Measurements from ENCODE around the gene ITGA8.
"Not testable (repeated sequence)": the region's sequence is repeated elsewhere in the genome, so short reads cannot be mapped to it uniquely, and the experiment has no call there.

The ITGA8 gene

GRCh38 chr10:15719899-15720634, at the start of gene ITGA8:
TSS of gene ITGA8 (minus strand) at chr10:15719922. CDS start at chr10:15719771, 151 bp downstream.
- DNase-seq: no peak

DNA sequence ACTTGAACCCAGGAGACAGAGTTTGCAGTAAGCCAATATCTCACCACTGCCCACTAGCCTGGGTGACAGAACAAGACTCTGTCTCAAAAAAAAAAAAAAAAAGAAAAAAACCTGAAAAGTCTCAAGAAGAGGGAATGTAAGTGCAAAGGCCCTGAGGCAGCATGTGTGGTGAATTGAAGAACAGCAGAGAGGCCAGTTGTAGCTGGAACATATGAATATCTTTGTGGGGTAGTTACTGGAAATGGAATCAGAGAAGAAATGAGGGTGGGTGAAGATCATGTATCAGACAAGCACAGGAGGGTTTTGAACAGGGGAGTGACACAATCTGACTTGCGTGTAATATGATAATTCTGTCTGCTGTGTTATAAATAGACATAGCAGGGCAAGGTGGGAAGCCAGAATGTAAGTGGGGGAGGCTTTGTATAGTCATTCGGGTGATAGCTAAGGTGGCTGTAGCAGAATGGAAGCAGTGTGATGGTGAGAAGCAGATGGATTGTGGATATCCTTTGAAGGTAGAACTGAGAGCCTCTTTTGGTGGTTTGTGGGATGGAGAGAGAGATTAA, 45.3 kb upstream of the ITGA8 start:
- DNase-seq: no peak

GRCh38 chr10:15763006-15763405, 43.3 kb upstream of the ITGA8 start:
- no peak for DNase-seq

- not testable (repeated sequence) for DNase-seq
Measured at GRCh38 chr10:15762239-15762638, 42.5 kb upstream of the ITGA8 start.

- DNase-seq: not testable (repeated sequence)
Measured at GRCh38 chr10:15761224-15761623, 41.5 kb upstream of the ITGA8 start.

DNA sequence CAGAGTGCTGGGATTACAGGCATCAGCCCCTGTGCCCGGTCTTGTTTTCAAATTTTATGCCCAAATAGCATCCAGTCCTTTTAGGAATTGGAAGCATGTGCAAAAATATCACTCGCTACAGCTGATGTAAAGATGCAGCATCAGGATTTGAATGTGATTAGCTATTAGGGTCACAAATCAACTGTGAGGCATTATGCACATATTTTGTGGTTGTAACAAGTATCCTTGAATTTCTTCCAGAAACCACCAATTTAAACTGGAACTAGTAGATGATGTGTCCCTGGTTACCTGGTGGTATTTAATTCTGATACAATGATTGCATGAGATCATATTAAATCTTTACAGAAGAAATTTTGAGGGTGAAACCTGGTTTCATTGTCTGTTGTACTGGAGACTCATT, 41.0 kb upstream of the ITGA8 start:
- DNase-seq: no peak

DNA sequence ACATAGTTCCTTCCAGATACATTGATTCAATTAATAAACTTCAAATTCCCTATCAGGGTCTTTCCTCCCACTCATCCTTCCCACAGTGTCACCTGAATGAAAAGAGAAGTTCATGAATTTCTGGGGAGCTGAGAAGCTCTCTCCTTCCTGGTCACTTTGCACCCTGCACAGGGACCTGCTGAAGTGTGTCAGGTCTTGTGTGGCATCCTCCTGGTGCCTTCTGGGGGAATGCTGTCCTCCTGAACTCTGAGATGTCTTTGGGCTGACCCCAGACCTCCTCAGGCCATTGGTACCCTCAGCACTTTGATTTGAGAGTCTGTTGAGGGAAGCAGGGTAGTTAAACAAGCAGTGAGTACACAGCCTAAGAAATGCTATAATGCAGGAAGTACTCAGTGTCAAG, 39.5 kb upstream of the ITGA8 start:
- DNase-seq: no peak

DNA sequence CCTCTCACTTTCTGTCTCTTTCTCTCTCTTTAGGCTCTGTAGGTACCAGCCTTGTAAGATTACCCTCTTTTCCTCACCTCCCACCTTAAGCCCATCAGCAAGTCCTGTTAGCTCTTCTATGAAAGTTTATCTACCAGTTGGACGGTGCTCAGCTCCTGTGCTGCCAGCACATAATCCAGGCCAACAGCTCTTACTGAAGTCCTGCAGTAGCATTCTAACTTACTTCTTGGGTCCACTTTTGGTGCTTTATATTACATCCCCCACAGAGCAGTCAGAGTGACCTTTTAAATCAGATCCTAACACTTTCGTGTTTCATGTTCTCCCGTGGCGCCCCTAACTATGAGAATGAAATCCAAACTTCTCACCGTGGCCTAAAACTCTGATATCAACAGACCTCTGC, 38.9 kb upstream of the ITGA8 start:
- DNase-seq: no peak

GRCh38 chr10:15754937-15755336, 35.2 kb upstream of the ITGA8 start:
- DNase-seq: no peak

DNA sequence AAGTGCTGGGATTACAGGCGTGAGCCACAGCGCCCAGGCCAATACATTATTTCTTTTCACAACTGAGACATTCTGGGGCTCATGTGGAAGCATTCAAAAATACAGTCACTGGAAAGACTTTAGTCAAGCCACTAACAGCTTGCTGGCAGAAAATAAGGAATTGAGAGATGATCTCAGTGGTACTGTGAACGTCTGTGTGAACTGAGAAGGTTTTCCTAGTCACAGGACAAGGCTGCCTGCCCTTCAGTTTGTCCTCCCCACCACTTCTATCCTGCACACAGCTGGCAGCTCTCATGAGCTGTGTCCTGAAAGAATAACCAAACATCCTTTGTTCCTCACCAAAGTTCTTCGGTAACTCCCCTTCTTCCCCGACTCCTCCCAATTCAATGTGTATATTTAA, 31.3 kb upstream of the ITGA8 start:
- no peak for DNase-seq

DNA sequence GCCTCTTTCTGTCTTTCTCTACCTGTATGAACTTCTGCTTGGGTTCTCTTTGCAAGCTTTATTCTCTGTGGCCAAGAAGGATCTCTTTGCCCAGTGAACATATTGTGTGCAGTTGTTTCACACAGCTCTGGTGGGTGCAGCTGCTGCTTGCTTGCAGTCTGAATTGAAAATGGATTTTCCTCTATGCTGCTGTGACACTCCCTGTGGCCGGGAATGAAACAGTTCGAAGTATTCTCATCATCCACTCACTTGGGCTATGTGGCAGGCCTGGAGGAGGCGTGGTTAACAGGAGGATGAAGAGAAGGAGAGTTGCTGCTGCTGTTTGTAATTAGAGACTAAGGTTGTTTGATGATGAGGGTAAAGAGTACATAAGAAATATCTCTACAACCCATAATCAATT, 28.4 kb upstream of the ITGA8 start:
- DNase-seq: no peak

DNA sequence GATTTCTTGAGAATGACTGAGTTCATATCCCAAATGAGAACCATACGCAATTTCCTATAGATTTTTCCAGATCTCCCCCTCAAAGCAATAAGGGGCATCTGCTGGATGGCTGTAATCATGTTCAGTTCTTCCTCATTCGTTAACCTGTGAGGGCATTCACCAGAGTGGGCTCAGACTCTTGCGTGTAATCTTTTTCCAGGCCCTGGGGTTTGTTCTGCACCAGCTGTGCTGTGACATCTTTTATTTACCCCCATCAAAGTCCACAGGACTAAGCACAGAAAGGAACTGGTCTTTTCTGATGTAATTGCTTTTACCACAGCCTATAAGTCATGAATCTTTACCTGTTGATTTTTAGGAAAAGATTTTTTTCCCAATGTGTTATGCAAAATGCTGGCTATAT, 27.9 kb upstream of the ITGA8 start:
- no peak for DNase-seq

GRCh38 chr10:15745751-15746150, 26.0 kb upstream of the ITGA8 start:
- DNase-seq: no peak

- DNase-seq: peak; percentile 5
Measured at GRCh38 chr10:15744217-15744865, 24.6 kb upstream of the ITGA8 start.

DNA sequence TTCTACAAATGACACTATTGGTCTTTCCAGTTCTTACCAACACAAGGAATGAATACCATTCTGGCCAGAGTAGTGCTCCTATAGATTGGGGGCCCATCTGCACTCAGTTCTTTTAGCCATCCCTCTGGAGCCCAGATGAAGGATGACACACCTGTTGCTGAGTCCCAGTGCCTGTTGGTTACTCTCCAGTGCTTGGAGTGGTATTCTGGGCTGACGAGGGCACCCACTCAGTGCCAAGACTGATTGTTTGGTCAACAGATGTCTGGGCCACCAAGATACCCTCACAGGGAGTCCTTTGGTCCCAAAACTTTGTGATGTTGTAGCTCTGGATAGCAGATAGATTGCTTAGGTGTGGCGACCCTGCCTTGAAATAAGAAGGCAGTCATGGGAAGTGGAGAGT, 23.7 kb upstream of the ITGA8 start:
- no peak for DNase-seq

DNA sequence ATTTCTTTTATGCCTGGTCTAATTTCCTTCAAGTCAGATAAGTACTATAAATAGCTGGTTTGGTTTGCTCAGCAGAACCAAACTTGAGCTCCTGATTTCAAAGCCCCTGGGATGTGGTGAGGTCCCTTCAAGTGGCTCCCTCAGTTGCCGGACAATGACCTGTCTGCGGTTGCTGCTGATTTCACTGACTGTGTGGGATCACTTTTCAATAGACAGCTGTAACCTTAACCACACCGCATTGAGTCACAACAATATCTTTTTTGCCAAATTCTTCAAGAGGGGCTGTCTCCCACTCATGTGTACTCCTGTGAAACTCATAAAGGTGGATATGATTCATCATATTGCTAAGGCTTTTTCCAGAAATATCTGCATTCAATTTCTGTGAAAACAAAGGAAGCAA, 23.1 kb upstream of the ITGA8 start:
- no peak for DNase-seq

DNA sequence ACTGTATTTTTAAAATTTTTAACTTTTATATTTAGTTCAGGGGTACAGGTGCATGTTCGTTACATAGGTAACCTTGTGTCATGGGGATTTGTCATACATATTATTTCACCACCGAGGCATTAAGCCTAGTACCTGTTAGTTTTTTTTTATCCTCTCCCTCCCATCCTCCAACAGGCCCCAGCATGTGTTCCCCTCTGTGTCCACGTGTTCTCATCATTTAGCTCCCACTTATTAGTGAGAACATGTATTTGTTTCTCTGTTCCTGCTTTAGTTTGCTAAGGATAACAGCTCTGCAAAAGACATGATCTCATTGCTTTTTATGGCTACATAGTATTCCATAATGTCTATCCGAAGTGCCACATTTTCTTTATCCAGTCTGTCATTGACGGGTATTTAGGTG, 22.4 kb upstream of the ITGA8 start:
- no peak for DNase-seq

- DNase-seq: no peak
Measured at GRCh38 chr10:15741581-15741980, 21.9 kb upstream of the ITGA8 start.

DNA sequence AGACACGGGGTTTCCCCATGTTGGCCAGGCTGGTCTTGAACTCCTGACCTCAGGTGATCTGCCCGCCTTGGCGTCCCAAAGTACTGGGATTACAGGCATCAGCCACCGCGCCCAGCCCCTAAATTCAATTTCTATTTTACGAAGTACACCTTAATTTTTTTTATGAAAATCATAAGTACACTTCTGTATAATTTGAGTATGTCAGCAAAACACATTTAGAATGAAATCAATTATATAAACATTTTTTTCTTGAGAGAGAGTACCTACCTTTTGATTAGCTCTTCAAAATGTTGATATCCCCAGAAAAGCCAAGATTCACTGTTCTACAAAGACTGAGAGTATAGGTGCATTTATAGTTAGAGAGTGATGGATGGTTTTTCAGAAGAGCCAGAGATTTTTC, 20.5 kb upstream of the ITGA8 start:
- DNase-seq: no peak

- DNase-seq: no peak
Measured at GRCh38 chr10:15739254-15739970, 19.7 kb upstream of the ITGA8 start.

DNA sequence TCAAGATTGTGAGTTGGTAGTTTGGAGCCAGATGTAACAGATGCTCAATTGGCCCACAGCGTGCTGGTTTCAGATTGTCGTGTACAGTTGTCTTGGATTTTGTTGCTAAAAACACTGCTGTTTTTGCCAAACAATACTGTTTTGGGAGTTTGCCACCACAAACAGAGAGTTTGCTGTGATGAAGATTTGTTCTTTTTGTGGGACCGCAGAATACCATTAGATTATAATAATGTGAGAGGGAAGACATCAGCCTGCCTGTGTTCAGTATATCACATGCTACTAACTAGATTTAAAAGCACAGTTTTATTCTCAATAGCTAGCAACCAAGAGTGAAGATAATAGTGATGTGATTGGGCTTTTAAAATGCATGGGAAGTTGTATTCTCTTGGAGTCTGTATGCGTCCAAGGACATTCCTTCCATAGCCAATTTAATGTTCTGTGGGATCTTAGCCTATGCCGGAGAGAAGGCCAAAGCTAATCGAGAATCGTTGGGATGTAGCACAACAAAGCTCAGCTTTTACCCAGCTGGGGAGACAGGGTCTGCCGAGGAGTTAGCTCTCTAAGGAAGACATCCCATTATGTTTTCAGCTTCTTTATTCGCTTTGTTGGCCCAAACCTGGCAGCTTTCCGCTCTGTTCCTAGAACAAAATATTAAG, 18.7 kb upstream of the ITGA8 start:
- DNase-seq: no peak

DNA sequence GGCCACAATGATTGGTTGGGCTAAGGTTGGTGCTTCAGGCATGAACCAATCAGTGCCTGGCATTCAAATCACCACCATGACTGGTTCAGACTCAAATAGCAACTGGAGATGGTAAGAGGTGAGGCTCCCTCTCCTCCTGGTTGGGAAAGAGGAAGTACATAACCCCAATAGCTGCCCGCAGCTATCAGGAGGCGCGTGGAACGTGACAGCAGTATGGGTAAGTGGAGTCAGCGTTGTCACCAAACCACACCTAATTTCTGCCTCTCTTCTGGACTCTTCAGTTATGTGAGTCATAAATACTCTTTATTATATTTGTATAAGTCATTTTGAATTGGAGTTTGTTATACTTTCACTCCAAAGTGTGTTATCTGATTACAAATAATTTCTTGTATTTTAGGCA, 17.9 kb upstream of the ITGA8 start:
- DNase-seq: no peak

DNA sequence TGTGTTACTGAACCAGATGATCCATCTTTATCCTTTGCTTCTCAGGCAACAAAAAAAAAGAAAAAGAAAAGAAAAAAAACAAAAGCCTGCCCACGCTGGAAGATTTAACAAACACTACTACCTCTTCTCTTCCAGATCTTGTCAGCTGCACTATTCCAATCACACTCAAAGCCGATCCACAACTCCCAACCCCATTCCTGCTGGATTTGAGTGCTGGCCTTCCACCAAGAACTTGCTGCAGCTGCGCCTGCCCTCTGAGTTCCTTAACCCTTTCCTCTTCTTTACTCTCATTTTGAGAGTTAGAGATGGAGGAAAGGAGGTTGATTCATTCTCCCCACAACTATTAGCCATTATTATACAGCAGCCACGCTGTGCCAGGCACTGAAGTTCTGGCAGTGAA, 16.0 kb upstream of the ITGA8 start:
- no peak for DNase-seq

Measured in activated gamma-delta T cell treated with Interleukin-2 at 50 U/mL for 16 hours (primary cell).